DOHH2 (cell line): Measurements from ENCODE around the gene PZP.

Source experiments
- H3F3A ChIP-seq: fragments of 200-600 bp; sonication (generic), shearing (Covaris generic); 2 replicates; pipeline ENCODE4 v1.6.0; 2016; ENCODE audit warnings: antibody characterized with exemption, mild to moderate bottlenecking; ENCODE audit not compliant: control insufficient read depth, insufficient read depth
- H3K27ac ChIP-seq: fragments of 200-600 bp; sonication (generic); 2 replicates; pipeline ENCODE4 v1.5.1; 2014; ENCODE audit warnings: low read depth, mild to moderate bottlenecking, low read length, moderate library complexity
- H3K27me3 ChIP-seq: fragments of 200-600 bp; sonication (generic); 2 replicates; pipeline ENCODE4 v1.6.1; 2014; ENCODE audit warnings: mild to moderate bottlenecking, low read length, mixed read lengths; ENCODE audit not compliant: control insufficient read depth
- H3K36me3 ChIP-seq: fragments of 200-600 bp; sonication (generic); 2 replicates; pipeline ENCODE4 v1.6.1; 2014; ENCODE audit warnings: mild to moderate bottlenecking, low read length, moderate library complexity, mixed read lengths; ENCODE audit not compliant: control insufficient read depth
- H3K4me1 ChIP-seq: fragments of 200-600 bp; sonication (generic); 2 replicates; pipeline ENCODE4 v1.6.1; 2014; ENCODE audit warnings: mild to moderate bottlenecking, low read length, mixed read lengths; ENCODE audit not compliant: control insufficient read depth
- H3K4me2 ChIP-seq: fragments of 200-600 bp; sonication (generic); 2 replicates; pipeline ENCODE4 v1.6.0; 2014; ENCODE audit warnings: mild to moderate bottlenecking, low read length, moderate library complexity
- H3K4me3 ChIP-seq: fragments of 200-600 bp; sonication (generic); 2 replicates; pipeline ENCODE4 v1.5.1; 2014; ENCODE audit warnings: mild to moderate bottlenecking, low read length, mixed read lengths
- H3K79me2 ChIP-seq: fragments of 200-600 bp; sonication (generic); 2 replicates; pipeline ENCODE4 v1.6.1; 2014; ENCODE audit warnings: mild to moderate bottlenecking, low read length, mixed read lengths; ENCODE audit not compliant: control insufficient read depth
- H3K9me2 ChIP-seq: fragments of 200-600 bp; sonication (generic); replicated peaks from 2 replicates; pipeline ENCODE4 v1.6.1; 2014; ENCODE audit warnings: mild to moderate bottlenecking, low read length, mixed read lengths; ENCODE audit not compliant: control insufficient read depth
- H3K9me3 ChIP-seq: fragments of 200-600 bp; sonication (generic); 2 replicates; pipeline ENCODE4 v1.6.1; 2014; ENCODE audit warnings: antibody characterized with exemption, low read length, mixed read lengths; ENCODE audit not compliant: control insufficient read depth, insufficient read depth
- H4K20me1 ChIP-seq: fragments of 200-600 bp; sonication (generic); 2 replicates; pipeline ENCODE4 v1.6.0; 2014; ENCODE audit warnings: low read depth, mild to moderate bottlenecking, antibody characterized with exemption, low read length, moderate library complexity; ENCODE audit not compliant: control insufficient read depth, insufficient read depth
- CTCF ChIP-seq: fragments of 200-600 bp; sonication (generic); IDR thresholded peaks from one replicate; pipeline ENCODE4 v1.5.1; 2014; ENCODE audit warnings: antibody characterized with exemption, mild to moderate bottlenecking, low read depth, low read length; ENCODE audit not compliant: poor library complexity, severe bottlenecking
- EZH2phosphoT487 ChIP-seq: fragments of 200-600 bp; sonication (generic); IDR thresholded peaks from 2 replicates; pipeline ENCODE4 v1.6.1; 2017; ENCODE audit warnings: borderline replicate concordance, mild to moderate bottlenecking, antibody characterized with exemption, low read length, moderate library complexity, mixed read lengths

The PZP gene

GRCh38 chr12:9248435-9248834 is 40.2 kb upstream of the PZP start:
- no peaks in the 10 kb centered on the region for H3K9me3 ChIP-seq
- no peaks in the 10 kb centered on the region for H3K9me2 ChIP-seq
- H3K27ac ChIP-seq = no peak overlapping the region
- H3K4me1 ChIP-seq = no peaks in the 10 kb centered on the region
- H3K79me2 ChIP-seq = no peaks in the 10 kb centered on the region
- peaks cover 29% of the 10 kb centered on the region for H3K27me3 ChIP-seq
- TF ChIP-seq EZH2phosphoT487 (no peak), CTCF (no peak)
- no peak overlapping the region for H3K4me2 ChIP-seq
- no peaks in the 10 kb centered on the region for H3K36me3 ChIP-seq
- H3K4me3 ChIP-seq = no peak overlapping the region
- no peaks in the 10 kb centered on the region for H3F3A ChIP-seq
- H4K20me1 ChIP-seq = no peaks in the 10 kb centered on the region

- Histone ChIP-seq H3K27ac (no peak overlapping the region), H3K27me3 (peaks cover 45% of the 10 kb centered on the region), H3K79me2 (no peaks in the 10 kb centered on the region), H3K36me3 (no peaks in the 10 kb centered on the region), H3K4me1 (no peaks in the 10 kb centered on the region), H3K9me2 (no peaks in the 10 kb centered on the region), H3K4me3 (no peak overlapping the region), H4K20me1 (no peaks in the 10 kb centered on the region), H3F3A (no peaks in the 10 kb centered on the region), H3K4me2 (no peak overlapping the region), H3K9me3 (no peaks in the 10 kb centered on the region)
- no peak for TF ChIP-seq EZH2phosphoT487
- no peak for TF ChIP-seq CTCF
Observed at GRCh38 chr12:9244894-9245293, 36.7 kb upstream of the PZP start.

- no peaks in the 10 kb centered on the region for H3K9me2 ChIP-seq
Observed at GRCh38 chr12:9243999-9244649, 35.9 kb upstream of the PZP start.

More at GRCh38 chr12:9243999-9244649, 35.9 kb upstream of the PZP start:
- H3K9me3 ChIP-seq = no peaks in the 10 kb centered on the region
- no peaks in the 10 kb centered on the region for H3K36me3 ChIP-seq
- no peak overlapping the region for H3K27ac ChIP-seq
- H3K4me3 ChIP-seq = no peak overlapping the region
- TF ChIP-seq CTCF (no peak), EZH2phosphoT487 (no peak)
- H3K4me2 ChIP-seq = no peak overlapping the region
- H3K27me3 ChIP-seq = peaks cover 43% of the 10 kb centered on the region
- no peaks in the 10 kb centered on the region for H3K4me1 ChIP-seq
- no peaks in the 10 kb centered on the region for H3F3A ChIP-seq
- H3K79me2 ChIP-seq = no peaks in the 10 kb centered on the region
- H4K20me1 ChIP-seq = no peaks in the 10 kb centered on the region
